HUES48 (cell line): ENCODE results near the gene FBXW5.

Experiments
- H3K27ac ChIP-seq: one replicate; pipeline ENCODE4 v1.7.0; 2013; ENCODE audit warnings: low read depth, low read length, inconsistent platforms
- H3K27me3 ChIP-seq: 2 replicates; pipeline ENCODE4 v1.6.1; 2013; ENCODE audit warnings: mild to moderate bottlenecking, low read length; ENCODE audit not compliant: control insufficient read depth, insufficient read depth
- H3K36me3 ChIP-seq: 2 replicates; pipeline ENCODE4 v1.6.1; 2013; ENCODE audit warnings: low read length; ENCODE audit not compliant: control insufficient read depth, insufficient read depth
- H3K4me1 ChIP-seq: 2 replicates; pipeline ENCODE4 v1.6.1; 2013; ENCODE audit warnings: mild to moderate bottlenecking, low read length; ENCODE audit not compliant: control insufficient read depth, insufficient read depth
- H3K4me3 ChIP-seq: 2 replicates; pipeline ENCODE4 v1.5.1; 2013; ENCODE audit warnings: mild to moderate bottlenecking, low read depth, low read length
- H3K9ac ChIP-seq: 2 replicates; pipeline ENCODE4 v1.6.1; 2013; ENCODE audit warnings: mild to moderate bottlenecking, low read depth, low read length, moderate library complexity
- H3K9me3 ChIP-seq: 2 replicates; pipeline ENCODE4 v1.6.1; 2013; ENCODE audit warnings: low read length; ENCODE audit not compliant: control insufficient read depth, insufficient read depth

FBXW5 gene

GRCh38 chr9:136899196-136899595 lies 45.3 kb downstream of the FBXW5 start:
- peaks cover 68% of the 10 kb centered on the region for H3K36me3 ChIP-seq
- H3K27ac ChIP-seq: no peak overlapping the region
- no peak overlapping the region for H3K4me3 ChIP-seq
- no peaks in the 10 kb centered on the region for H3K4me1 ChIP-seq
- H3K9ac ChIP-seq: no peak overlapping the region
- no peaks in the 10 kb centered on the region for H3K9me3 ChIP-seq
- H3K27me3 ChIP-seq: no peaks in the 10 kb centered on the region

DNA sequence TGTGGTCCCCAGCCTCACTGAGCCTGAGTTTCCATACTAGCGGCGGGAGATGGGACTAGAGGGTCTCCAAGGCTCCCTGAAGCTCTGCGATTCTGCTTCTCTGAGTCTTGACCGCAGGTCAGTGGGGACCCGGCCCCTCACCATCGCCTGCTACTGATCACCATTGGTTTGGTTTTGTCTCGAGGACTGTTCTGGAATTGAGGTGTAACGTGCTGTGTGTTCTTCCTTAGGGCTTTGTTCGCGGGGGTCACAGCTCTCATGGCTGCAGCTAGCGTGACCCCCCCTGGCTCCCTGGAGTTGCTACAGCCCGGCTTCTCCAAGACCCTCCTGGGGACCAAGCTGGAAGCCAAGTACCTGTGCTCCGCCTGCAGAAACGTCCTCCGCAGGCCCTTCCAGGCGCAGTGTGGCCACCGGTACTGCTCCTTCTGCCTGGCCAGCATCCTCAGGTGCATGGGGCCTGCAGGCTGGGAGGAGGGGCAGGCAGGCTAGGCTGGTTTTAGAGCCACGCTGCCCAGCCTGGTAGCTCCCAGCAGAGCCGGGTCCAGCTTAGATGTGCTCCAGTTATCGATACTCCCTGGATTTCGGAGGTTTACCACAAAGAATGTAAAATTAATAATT lies 45.9 kb downstream of the FBXW5 start:
- H3K4me1 ChIP-seq: no peaks in the 10 kb centered on the region
- H3K36me3 ChIP-seq: peaks cover 64% of the 10 kb centered on the region
- no peaks in the 10 kb centered on the region for H3K9me3 ChIP-seq
- no peak overlapping the region for H3K9ac ChIP-seq
- H3K27ac ChIP-seq: no peak overlapping the region
- no peaks in the 10 kb centered on the region for H3K27me3 ChIP-seq
- no peak overlapping the region for H3K4me3 ChIP-seq

DNA sequence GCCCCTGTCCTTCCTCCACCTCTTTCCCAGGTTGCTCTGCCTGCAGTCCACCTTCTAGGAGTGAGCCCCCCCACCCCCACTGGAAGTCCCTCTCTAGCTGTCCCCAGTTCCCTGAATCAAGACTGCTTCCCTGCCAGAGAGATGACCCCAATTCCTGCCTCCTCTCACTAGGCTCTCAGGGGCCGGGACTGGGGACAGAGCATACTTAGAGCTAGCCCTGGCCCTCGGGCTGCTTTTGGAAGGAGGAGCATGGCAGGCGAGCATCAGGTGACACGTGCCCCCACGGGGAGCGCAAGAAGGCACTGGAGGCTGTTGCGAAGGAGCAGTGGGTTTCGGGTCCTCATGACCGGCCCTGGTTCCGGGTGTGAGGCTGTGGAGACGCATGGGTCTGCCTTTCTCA lies 48.5 kb downstream of the FBXW5 start:
- H3K27ac ChIP-seq: no peak overlapping the region
- peaks cover 47% of the 10 kb centered on the region for H3K36me3 ChIP-seq
- H3K4me1 ChIP-seq: no peaks in the 10 kb centered on the region
- no peak overlapping the region for H3K9ac ChIP-seq
- H3K9me3 ChIP-seq: no peaks in the 10 kb centered on the region
- H3K27me3 ChIP-seq: no peaks in the 10 kb centered on the region
- H3K4me3 ChIP-seq: no peak overlapping the region

- H3K9ac ChIP-seq: no peak overlapping the region
- H3K4me3 ChIP-seq: no peak overlapping the region
- H3K27ac ChIP-seq: no peak overlapping the region
- no peaks in the 10 kb centered on the region for H3K9me3 ChIP-seq
- H3K27me3 ChIP-seq: no peaks in the 10 kb centered on the region
- 0 out of 2 replicates have a peak, but pooled peaks cover 4% of the 10 kb centered on the region for H3K4me1 ChIP-seq
- peaks cover 31% of the 10 kb centered on the region for H3K36me3 ChIP-seq
Measured at GRCh38 chr9:136890661-136891060, 53.9 kb downstream of the FBXW5 start.
